K562 (cell line): ENCODE measurements around the gene ANKLE1. TPM values are rescaled to one million over a fixed set of nuclear protein-coding genes. Genes with fewer than 3 reads are reported as not detected.

Source experiments
- AFF4 ChIP-seq: sonication (generic); formaldehyde crosslinking; IDR thresholded peaks from 2 replicates; pipeline ENCODE4 v1.8.0; 2023; ENCODE audit warnings: mild to moderate bottlenecking, missing genetic modification reagents
- BRCA1 ChIP-seq, 2 experiments: fragments of 450-650 bp in 1 of 2; sonication (generic) in 1 of 2; formaldehyde crosslinking in 1 of 2; IDR thresholded peaks; 2 replicates each; pipeline versions ENCODE4 v1.5.0 to v1.6.1; 2017 to 2020; ENCODE audit warnings: mild to moderate bottlenecking in 1 of 2, missing genetic modification reagents in 1 of 2
- ELK3 ChIP-seq: fragments of 450-650 bp; formaldehyde crosslinking; IDR thresholded peaks from 2 replicates; pipeline ENCODE4 v1.4.0; 2020; ENCODE audit warnings: mild to moderate bottlenecking
- MAFG ChIP-seq: fragments of 450-650 bp; conservative IDR thresholded peaks from 2 replicates; pipeline ENCODE4 v1.6.1; 2016; ENCODE audit warnings: missing genetic modification characterization, missing compliant biosample characterization
- MEIS2 ChIP-seq: fragments of 450-650 bp; IDR thresholded peaks from 2 replicates; pipeline ENCODE4 v1.6.1; 2014; ENCODE audit warnings: mild to moderate bottlenecking; ENCODE audit not compliant: partially characterized antibody
- THRA ChIP-seq: fragments of 450-650 bp; IDR thresholded peaks from 2 replicates; pipeline ENCODE4 v1.6.1; 2017; ENCODE audit warnings: mild to moderate bottlenecking, moderate library complexity
- THRAP3 ChIP-seq: fragments of 450-650 bp; IDR thresholded peaks from 2 replicates; pipeline ENCODE4 v1.6.1; 2016; ENCODE audit warnings: mild to moderate bottlenecking, inconsistent platforms, borderline replicate concordance
- ZNF318 ChIP-seq, 2 experiments: fragments of 450-650 bp; IDR thresholded peaks; 2 replicates each; pipeline ENCODE4 v1.6.1; 2016; ENCODE audit warnings: mild to moderate bottlenecking in 2 of 2, borderline replicate concordance in 1 of 2, low read depth in 1 of 2, moderate library complexity in 1 of 2
- ZNF512 ChIP-seq: IDR thresholded peaks from 2 replicates; pipeline ENCODE4 v1.6.1; 2016; ENCODE audit warnings: missing genetic modification characterization, missing compliant biosample characterization
- polyA plus RNA-seq, 8 experiments: library from polyadenylated mRNA; depleted of rRNA in 4 of 8; stranded (reverse) in 5 of 8; unstranded in 3 of 8; fragments of >200 nt; fragmentation: Nextera tagmentation in 2 of 8; fragmentation: Illumina TruSeq in 1 of 8; extraction: Ambion mirVana in 2 of 8; extraction: Trizol in 1 of 8; gene quantifications; 2 replicates each; pipeline versions ENCODE4 v1.2.1 to v1.2.3, GENCODE V29; 2011 to 2014; ENCODE audit warnings: inconsistent platforms in 1 of 8, missing spikeins in 1 of 8
- total RNA-seq, 7 experiments: library from RNA; depleted of rRNA in 6 of 7; stranded (reverse); fragments of >200 nt in 6 of 7; fragmentation: Illumina TruSeq in 2 of 7; extraction: Trizol in 2 of 7; gene quantifications; 2 replicates each; pipeline versions ENCODE4 v1.2.1 to v1.2.3, GENCODE V29; 2011 to 2021; ENCODE audit warnings: low replicate concordance in 1 of 7

Gene ANKLE1
- total and polyA plus RNA-seq, 9 of the 15 experiments (the other 6 are each of a cell fraction or from before 2014, with no cell fraction given): 0.63 to 9.2 (median 2.9) TPM

- no peak; a peak in 1 of 4 replicates for TF ChIP-seq ZNF318 (IDR thresholded peaks at IDR 0.05; ENCODE audit: borderline replicate concordance in 1 of 2, low read depth in 1 of 2)
- no peak for TF ChIP-seq ELK3 (CRISPR knock-in tag)
- no peak for TF ChIP-seq THRAP3
- no peak for TF ChIP-seq MAFG (tag)
- TF ChIP-seq THRA: no peak
- TF ChIP-seq MEIS2: peak; percentile 31
- no peak for TF ChIP-seq BRCA1 (IDR thresholded peaks at IDR 0.05)
- TF ChIP-seq BRCA1 (CRISPR knock-in tag; IDR thresholded peaks at IDR 0.05): no peak
- TF ChIP-seq AFF4 (CRISPR knock-in tag): no peak
- TF ChIP-seq ZNF512 (tag): no peak
Observed at GRCh38 chr19:17333611-17334413, 52.1 kb downstream of the ANKLE1 start (continued).
